H1 (cell line): ENCODE results near the gene BZW1. TPM values are rescaled to one million over a fixed set of nuclear protein-coding genes. Genes with fewer than 3 reads are reported as not detected.

Experiments
- BRCA1 ChIP-seq: IDR thresholded peaks from 2 replicates; pipeline ENCODE4 v1.6.1; 2012; ENCODE audit warnings: low read depth, low read length, improper control_type of control experiment
- JUND ChIP-seq: IDR thresholded peaks from 2 replicates; pipeline ENCODE4 v1.6.1; 2011; ENCODE audit warnings: mild to moderate bottlenecking, improper control_type of control experiment, low read length
- SIN3A ChIP-seq, 2 experiments: IDR thresholded peaks in 1 of 2; conservative IDR thresholded peaks in 1 of 2; 2 replicates each; pipeline ENCODE4 v1.6.1; 2011 to 2012; ENCODE audit warnings: low read length in 2 of 2, improper control_type of control experiment in 1 of 2, low read depth in 1 of 2, mild to moderate bottlenecking in 1 of 2
- ZNF274 ChIP-seq: IDR thresholded peaks from 2 replicates; pipeline ENCODE4 v1.7.0; 2012; ENCODE audit warnings: low read length, borderline replicate concordance; ENCODE audit errors: extremely low read depth
- polyA plus RNA-seq, 7 experiments: library from polyadenylated mRNA; depleted of rRNA in 3 of 7; stranded (reverse) in 5 of 7; unstranded in 2 of 7; fragments of >200 nt in 5 of 7; fragments of 200-250 nt in 2 of 7; gene quantifications; 1 replicate in 5 of 7; 2 replicates in 1 of 7; 4 replicates in 1 of 7; pipeline versions ENCODE4 v1.2.1 to v1.2.3, GENCODE V29; 2011 to 2013; ENCODE audit warnings: missing spikeins in 2 of 7, mixed read lengths in 2 of 7
- total RNA-seq: library from RNA; stranded (reverse); fragmentation: NEBNext Ultra II Directional; extraction: Animal tissue kit (Norgen Biotek cat#: 25700); gene quantifications from 2 replicates; pipeline ENCODE4 v1.2.1, GENCODE V29; 2021

BZW1 gene
- total and polyA plus RNA-seq, 2 of the 8 experiments (the other 6 are each of a cell fraction or from before 2014, with no cell fraction given) = 152 to 335 TPM

DNA sequence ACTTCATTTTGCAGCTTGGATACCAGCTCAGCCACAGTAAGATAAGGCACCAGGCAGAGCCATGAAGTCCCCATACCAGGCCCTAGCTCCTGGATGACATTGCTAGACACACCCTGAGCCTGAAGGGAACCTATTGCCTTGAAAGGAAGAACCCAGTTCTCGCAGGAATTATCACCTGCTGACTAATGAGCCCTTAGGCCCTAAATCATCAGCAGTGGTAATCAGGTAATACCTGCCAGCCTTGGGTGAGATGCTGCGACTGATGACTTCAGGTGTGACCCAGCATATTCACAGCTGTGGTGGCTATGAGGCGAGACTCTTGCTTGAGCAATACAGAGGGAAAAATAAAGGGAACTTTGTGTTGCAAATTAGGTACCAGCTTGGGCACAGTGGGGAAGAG lies 27.8 kb downstream of the BZW1 start (continued):
- TF ChIP-seq ZNF274 (no peak), JUND (no peak), BRCA1 (no peak), SIN3A (conservative IDR thresholded peaks at IDR 0.05 in 1 of 2, IDR thresholded peaks at IDR 0.05 in 1 of 2; ENCODE audit: low read depth in 1 of 2, low read length in 2 of 2) (no peak)
